ENCODE measurements around the gene PRUNE2. TPM values are rescaled to one million over a fixed set of nuclear protein-coding genes. Genes with fewer than 3 reads are reported as not detected.

The PRUNE2 gene
- total RNA-seq, 6 experiments from 2014 or later, result 1.4 to 3.3 (median 2.1) TPM

- TF ChIP-seq POLR2A (IDR thresholded peaks at IDR 0.05) (no peak), CTCF (IDR thresholded peaks at IDR 0.05) (no peak)
- H3K36me3 ChIP-seq, result no peaks in the 10 kb centered on the region
- no peaks in the 10 kb centered on the region for H3K4me1 ChIP-seq
- no peaks in the 10 kb centered on the region for H3K9me3 ChIP-seq
- no peak overlapping the region for H3K27ac ChIP-seq
- intact Hi-C loops (cut with DNase I), result no loop called here
- H3K4me3 ChIP-seq, result no peak overlapping the region
- DNase-seq (no peak), ATAC-seq (peak in 2 of 4 donors; percentile 28 to 32)
- 65% methylated on average over 6 of the region's 6 CpGs for WGBS (ENCODE audit: insufficient coverage, low coverage, low lambda C conversion rate, missing lambda C conversion rate)
- H3K27me3 ChIP-seq, result no peaks in the 10 kb centered on the region
Measured at GRCh38 chr9:76609285-76610010, 296.5 kb downstream of the PRUNE2 start.

- H3K27ac ChIP-seq, result no peak overlapping the region
- H3K9me3 ChIP-seq, result no peaks in the 10 kb centered on the region
- 74% methylated on average over 3 of the region's 4 CpGs for WGBS (ENCODE audit: insufficient coverage, low coverage, low lambda C conversion rate, missing lambda C conversion rate)
- H3K4me3 ChIP-seq, result no peak overlapping the region
- TF ChIP-seq POLR2A (IDR thresholded peaks at IDR 0.05), result no peak
- TF ChIP-seq CTCF (IDR thresholded peaks at IDR 0.05), result no peak
- no peaks in the 10 kb centered on the region for H3K27me3 ChIP-seq
- peak in 1 of 4 donors; percentile 22 for ATAC-seq
- intact Hi-C loops (cut with DNase I), result no loop called here
- no peak for DNase-seq
- no peaks in the 10 kb centered on the region for H3K36me3 ChIP-seq
- no peaks in the 10 kb centered on the region for H3K4me1 ChIP-seq
Measured at GRCh38 chr9:76608575-76609273, 297.2 kb downstream of the PRUNE2 start.

GRCh38 chr9:76607730-76608436 lies 298.0 kb downstream of the PRUNE2 start:
- H3K4me1 ChIP-seq, result no peaks in the 10 kb centered on the region
- WGBS (ENCODE audit: insufficient coverage, low coverage, low lambda C conversion rate, missing lambda C conversion rate), result 32% methylated on average over 3 of the region's 4 CpGs
- no peaks in the 10 kb centered on the region for H3K36me3 ChIP-seq
- intact Hi-C loops (cut with DNase I), result no loop called here
- H3K9me3 ChIP-seq, result no peaks in the 10 kb centered on the region
- H3K27me3 ChIP-seq, result no peaks in the 10 kb centered on the region
- TF ChIP-seq POLR2A (IDR thresholded peaks at IDR 0.05), result no peak
- no peak for TF ChIP-seq CTCF (IDR thresholded peaks at IDR 0.05)
- ATAC-seq (no peak), DNase-seq (no peak)
- no peak overlapping the region for H3K4me3 ChIP-seq
- no peak overlapping the region for H3K27ac ChIP-seq

- WGBS (ENCODE audit: insufficient coverage, low coverage, low lambda C conversion rate, missing lambda C conversion rate), result 42% methylated on average over 5 of the region's 5 CpGs
- intact Hi-C loops (cut with DNase I), result no loop called here
Measured at GRCh38 chr9:76605321-76605900, 300.5 kb downstream of the PRUNE2 start.

More at GRCh38 chr9:76605321-76605900, 300.5 kb downstream of the PRUNE2 start:
- Histone ChIP-seq H3K4me3 (no peak overlapping the region), H3K27ac (no peak overlapping the region), H3K4me1 (no peaks in the 10 kb centered on the region), H3K36me3 (no peaks in the 10 kb centered on the region), H3K9me3 (no peaks in the 10 kb centered on the region), H3K27me3 (no peaks in the 10 kb centered on the region)
- TF ChIP-seq POLR2A (IDR thresholded peaks at IDR 0.05), result no peak
- no peak for TF ChIP-seq CTCF (IDR thresholded peaks at IDR 0.05)
- ATAC-seq, result no peak
- DNase-seq, result no peak
